Activated T-helper 2 cell treated with anti-CD3 and anti-CD28 coated beads, Interferon-gamma antibody, Interleukin-2, Interleukin-4, amounts not matched to agents 10 μg/mL and 5 μg/mL and 100 μg/mL, durations not matched to agents 14 hours and 24 hours and 36 hours (primary cell): ENCODE results near the gene CPNE7. TPM values are rescaled to one million over a fixed set of nuclear protein-coding genes. Genes with fewer than 3 reads are reported as not detected.

Experiments used
- DNase-seq: peaks from one replicate; pipeline ENCODE4 v3.0.0; 2021; ENCODE audit warnings: low spot score
- H3K27ac Mint-ChIP-seq: one replicate; pipeline ENCODE4 v1.8.0; 2021; ENCODE audit warnings: mixed read lengths
- H3K27me3 Mint-ChIP-seq: one replicate; pipeline ENCODE4 v1.8.0; 2021; ENCODE audit warnings: low read depth, mixed read lengths
- H3K36me3 Mint-ChIP-seq: one replicate; pipeline ENCODE4 v1.8.0; 2021; ENCODE audit warnings: low read depth, mixed read lengths
- H3K4me1 Mint-ChIP-seq: one replicate; pipeline ENCODE4 v1.8.0; 2021; ENCODE audit warnings: low read depth, mixed read lengths
- H3K4me3 Mint-ChIP-seq: one replicate; pipeline ENCODE4 v1.8.0; 2021; ENCODE audit warnings: low read depth, mild to moderate bottlenecking, moderate library complexity, mixed read lengths
- H3K9me3 Mint-ChIP-seq: one replicate; pipeline ENCODE4 v1.8.0; 2021; ENCODE audit warnings: mixed read lengths
- intact Hi-C: fragments of 100-400 bp; cut with micrococcal nuclease; formaldehyde crosslinking; loops from one replicate; pipeline ENCODE4 v1.15.1; 2023
- total RNA-seq: library from RNA; stranded (reverse); gene quantifications from 2 replicates; pipeline ENCODE4 v1.2.3, GENCODE V29; 2022

The CPNE7 gene
- 19.8 and 25.7 TPM in 2 replicates for total RNA-seq

DNA sequence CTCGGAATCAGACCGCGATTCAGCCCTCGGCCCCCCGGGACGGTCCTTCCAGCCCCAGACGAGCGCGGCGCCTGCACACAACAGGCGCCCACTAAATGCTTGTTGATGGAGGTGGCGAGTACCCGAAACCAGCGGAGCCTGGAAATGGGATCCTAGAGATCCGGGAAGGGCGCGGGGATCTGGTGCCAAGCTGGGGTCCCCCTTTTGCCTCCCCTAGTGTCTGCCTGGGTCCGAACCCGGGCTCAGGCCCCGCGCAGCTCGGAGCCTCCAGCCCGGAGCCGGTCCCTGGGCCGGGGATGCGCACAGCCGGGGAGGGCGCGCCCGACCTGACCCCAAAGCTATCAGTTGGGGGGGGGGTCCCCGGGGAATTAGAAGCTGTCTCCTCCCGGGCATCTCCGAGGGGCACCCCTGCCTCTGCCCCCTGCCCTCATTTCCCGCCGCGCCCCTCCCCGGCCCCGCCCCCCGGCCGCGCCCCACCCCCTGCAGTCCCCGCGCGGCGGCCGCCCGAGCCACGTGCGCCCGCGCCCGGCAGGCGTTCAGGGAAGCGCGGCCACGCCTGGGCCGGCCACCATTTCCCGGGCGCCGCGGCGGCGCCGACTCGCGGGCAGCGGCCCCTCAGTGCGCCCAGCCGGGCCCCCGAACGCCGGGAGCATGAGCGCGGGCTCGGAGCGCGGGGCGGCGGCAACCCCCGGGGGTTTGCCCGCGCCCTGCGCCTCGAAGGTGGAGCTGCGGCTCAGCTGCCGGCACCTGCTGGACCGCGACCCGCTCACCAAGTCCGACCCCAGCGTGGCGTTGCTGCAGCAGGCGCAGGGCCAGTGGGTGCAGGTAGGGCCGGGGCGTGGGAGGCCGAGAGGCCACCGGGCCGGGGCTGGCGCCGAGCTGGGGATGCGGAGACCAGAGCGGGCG is at the start of gene CPNE7:
TSS of gene CPNE7 (plus strand) at position 512 of the 906 bp plus-strand sequence. CDS start at position 652, 140 bp downstream.
- peak within 1 kb of the TSS; percentile 49 for H3K4me3 Mint-ChIP-seq
- intact Hi-C loops = loop anchor here (2.0 kb wide), 1 partner anchor 65 kb away; no protein-coding TSS in a partner anchor
- peaks cover 15% of the 10 kb centered on the region for H3K27me3 Mint-ChIP-seq
- no peaks in the 10 kb centered on the region for H3K36me3 Mint-ChIP-seq
- no peak for DNase-seq
- H3K4me1 Mint-ChIP-seq = peaks cover 2% of the 10 kb centered on the region
- no peak within 1 kb of the TSS for H3K27ac Mint-ChIP-seq
- H3K9me3 Mint-ChIP-seq = no peaks in the 10 kb centered on the region

DNA sequence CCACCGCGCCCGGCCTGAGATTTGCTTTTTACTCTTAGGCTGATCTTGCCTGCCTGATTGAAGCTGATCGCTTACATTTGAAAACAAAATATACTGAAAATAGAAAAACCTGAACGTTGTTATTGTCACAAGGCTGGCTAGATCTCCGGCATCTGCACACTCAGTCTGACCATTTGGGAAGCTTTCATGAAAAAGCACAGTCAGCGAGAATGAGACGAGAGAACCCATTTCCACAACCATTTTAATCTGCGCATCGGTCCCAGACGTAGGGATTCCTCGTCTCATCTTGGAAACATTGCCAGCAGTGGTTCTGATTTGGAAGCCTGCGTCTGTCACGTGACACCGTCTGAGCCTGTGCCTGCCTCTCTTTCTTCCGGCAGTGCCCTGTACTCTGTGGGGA is 46.5 kb upstream of the CPNE7 start:
- H3K9me3 Mint-ChIP-seq = no peaks in the 10 kb centered on the region
- H3K36me3 Mint-ChIP-seq = peaks cover 74% of the 10 kb centered on the region
- no peak overlapping the region for H3K27ac Mint-ChIP-seq
- H3K27me3 Mint-ChIP-seq = no peaks in the 10 kb centered on the region
- no peak for DNase-seq
- intact Hi-C loops = no loop called here
- no peak overlapping the region for H3K4me3 Mint-ChIP-seq
- peaks cover 2% of the 10 kb centered on the region for H3K4me1 Mint-ChIP-seq

DNA sequence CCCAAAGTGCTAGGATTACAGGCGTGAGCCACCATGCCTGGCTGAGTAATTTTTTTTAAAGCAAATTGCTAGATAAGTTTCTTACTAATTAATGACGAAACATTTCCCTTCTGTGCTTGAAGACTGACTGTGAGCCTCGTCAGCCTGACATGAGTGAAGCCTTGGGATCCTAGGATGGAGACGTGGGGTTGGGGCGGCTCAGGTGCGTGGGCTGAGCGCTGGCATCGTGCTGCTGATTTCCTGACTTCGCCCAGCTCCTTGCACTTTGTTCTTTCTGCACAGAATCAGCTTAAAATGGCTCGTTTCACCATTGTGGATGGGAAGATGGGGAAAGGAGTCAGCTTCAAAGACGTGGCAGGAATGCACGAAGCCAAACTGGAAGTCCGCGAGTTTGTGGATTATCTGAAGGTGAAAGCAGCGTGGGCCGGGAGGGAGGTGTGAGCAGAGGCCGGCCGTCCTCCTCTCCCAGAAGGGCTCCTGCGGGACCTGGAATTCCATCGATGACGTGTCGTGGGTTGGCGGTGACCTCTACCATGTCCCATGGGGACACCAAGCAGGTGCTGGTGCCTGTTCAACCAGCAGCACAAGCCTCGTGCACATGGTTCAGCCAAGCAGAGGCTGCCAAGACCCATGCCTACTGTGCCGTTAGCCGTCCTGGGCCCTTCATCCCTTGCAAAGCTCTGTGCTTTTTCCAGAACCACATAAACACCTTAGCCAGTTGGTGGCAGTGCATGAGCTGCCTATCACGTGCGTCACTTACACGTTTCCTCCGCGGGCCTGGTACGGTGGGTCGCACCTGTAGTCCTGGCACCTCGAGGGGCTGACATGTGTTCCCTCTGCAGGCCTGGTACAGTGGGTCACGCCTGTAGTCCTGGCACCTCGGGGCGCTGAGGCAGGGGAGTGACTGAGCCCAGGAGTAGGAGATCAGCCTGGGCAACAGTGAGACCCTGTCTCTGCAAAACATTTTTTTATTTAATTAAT is 44.9 kb upstream of the CPNE7 start:
- Mint-ChIP-seq H3K27me3 (no peaks in the 10 kb centered on the region), H3K36me3 (peaks cover 73% of the 10 kb centered on the region), H3K4me1 (peaks cover 14% of the 10 kb centered on the region), H3K9me3 (no peaks in the 10 kb centered on the region), H3K27ac (no peak overlapping the region), H3K4me3 (no peak overlapping the region)
- intact Hi-C loops = no loop called here
- no peak for DNase-seq

DNA sequence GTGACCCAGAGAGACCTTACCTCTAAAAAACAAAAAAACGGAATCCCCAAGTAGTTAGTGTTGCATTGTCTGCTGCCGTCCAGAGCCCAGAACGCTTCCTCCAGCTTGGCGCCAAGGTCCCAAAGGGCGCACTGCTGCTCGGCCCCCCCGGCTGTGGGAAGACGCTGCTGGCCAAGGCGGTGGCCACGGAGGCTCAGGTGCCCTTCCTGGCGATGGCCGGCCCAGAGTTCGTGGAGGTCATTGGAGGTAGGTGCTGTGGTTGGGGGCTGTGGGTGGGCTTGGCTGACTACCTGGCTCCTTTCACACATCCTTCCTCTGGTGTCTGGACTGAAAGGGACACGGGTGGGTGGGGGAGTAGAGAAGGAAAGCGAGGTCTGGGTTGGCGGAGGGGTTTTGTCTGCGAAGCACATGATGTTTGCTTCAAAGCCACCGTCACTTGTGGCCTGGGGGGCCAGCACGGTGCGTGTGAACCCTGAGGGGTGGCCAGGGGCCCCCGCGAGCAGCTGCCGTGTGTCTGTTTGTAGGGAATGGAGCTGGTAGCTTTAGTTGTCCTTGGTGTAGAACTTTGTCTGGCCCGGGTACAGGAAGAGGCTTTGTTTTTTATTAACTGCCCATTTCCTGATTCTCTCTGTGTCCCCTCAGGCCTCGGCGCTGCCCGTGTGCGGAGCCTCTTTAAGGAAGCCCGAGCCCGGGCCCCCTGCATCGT is 43.6 kb upstream of the CPNE7 start:
- Mint-ChIP-seq H3K27me3 (no peaks in the 10 kb centered on the region), H3K9me3 (no peaks in the 10 kb centered on the region), H3K36me3 (peaks cover 67% of the 10 kb centered on the region), H3K4me3 (no peak overlapping the region), H3K4me1 (peaks cover 14% of the 10 kb centered on the region), H3K27ac (no peak overlapping the region)
- intact Hi-C loops = no loop called here
- no peak for DNase-seq

DNA sequence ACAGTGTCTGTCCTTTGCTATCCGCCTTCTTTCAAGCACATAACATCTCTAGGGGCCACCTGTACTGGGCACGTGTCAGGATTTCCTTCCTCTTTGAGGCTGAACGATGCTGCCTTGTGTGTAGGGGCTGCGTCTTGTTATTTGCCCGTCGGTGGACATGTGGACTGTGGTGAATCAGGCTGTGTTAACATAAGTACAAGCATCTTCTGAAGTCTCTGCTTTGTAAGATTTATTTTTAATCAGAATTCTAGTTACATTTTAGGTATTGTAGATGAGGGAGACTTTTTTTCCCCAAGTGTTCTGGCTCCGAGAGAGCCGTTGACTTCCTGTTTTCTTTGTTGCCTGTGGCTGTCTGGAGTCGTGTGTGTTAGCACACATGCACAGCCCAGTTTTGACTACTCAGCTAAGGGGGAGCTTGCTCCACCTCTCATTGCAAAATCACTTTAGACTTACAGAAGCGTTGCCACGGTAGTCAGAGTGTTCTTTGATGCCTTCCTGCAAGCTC is 41.3 kb upstream of the CPNE7 start:
- DNase-seq = no peak
- Mint-ChIP-seq H3K9me3 (no peaks in the 10 kb centered on the region), H3K4me3 (no peak overlapping the region), H3K27ac (peak overlapping the region; percentile 34), H3K36me3 (peaks cover 58% of the 10 kb centered on the region), H3K27me3 (no peaks in the 10 kb centered on the region), H3K4me1 (peaks cover 14% of the 10 kb centered on the region)
- intact Hi-C loops = no loop called here

DNA sequence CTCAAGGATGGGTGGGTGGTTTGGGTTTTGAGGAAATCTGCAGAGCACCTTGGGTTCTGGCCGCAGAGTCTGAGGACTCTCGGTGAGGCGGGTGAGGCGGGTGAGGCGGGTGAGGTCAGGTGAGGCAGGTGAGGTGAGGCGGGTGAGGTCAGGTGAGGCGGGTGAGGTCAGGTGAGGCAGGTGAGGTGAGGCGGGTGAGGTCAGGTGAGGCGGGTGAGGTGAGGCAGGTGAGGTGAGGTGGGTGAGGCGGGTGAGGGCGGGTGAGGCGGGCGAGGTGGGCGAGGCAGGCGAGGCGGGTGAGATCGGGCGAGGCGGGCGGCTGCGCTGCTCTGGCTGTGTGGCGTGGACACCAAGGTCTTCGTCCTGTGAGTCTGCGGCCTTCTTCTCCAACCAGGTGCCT is 39.2 kb upstream of the CPNE7 start:
- Mint-ChIP-seq H3K27ac (no peak overlapping the region), H3K4me1 (peaks cover 18% of the 10 kb centered on the region), H3K9me3 (no peaks in the 10 kb centered on the region), H3K36me3 (peaks cover 61% of the 10 kb centered on the region), H3K4me3 (no peak overlapping the region), H3K27me3 (no peaks in the 10 kb centered on the region)
- DNase-seq = no peak
- intact Hi-C loops = no loop called here

DNA sequence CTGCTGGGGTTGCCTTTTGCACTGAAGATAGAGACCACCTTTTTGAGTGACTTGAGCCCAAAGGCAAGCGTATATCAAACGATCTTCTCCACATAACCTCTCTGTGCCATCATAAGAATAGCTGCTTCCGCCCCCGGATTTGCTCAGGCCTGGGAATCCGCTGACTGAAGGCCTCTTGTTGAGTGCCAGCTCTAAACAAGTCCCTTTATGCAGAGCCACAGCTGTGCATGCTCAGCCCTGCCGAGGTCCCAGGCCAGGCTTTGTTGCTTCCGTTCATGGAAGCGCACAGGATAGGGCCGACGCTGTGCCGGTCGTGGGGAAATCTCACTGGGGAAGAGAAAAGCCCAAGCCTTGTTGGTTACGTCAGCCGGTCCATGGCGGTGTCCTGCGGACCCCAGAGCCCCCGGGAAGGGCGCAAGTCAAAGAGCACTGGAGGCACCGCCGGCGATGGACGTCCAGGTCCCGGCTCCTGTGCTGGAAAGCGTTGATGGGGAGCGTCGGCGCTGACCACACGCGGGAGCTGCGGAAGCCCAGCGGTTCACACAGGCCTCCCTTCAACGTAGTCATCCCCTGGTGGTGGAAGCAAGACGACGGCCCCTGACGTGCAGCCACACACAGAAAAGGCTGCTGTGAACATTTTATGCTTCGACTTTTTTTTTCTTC is 38.5 kb upstream of the CPNE7 start:
- intact Hi-C loops = no loop called here
- Mint-ChIP-seq H3K27me3 (no peaks in the 10 kb centered on the region), H3K27ac (no peak overlapping the region), H3K9me3 (no peaks in the 10 kb centered on the region), H3K36me3 (peaks cover 61% of the 10 kb centered on the region), H3K4me3 (no peak overlapping the region), H3K4me1 (peaks cover 18% of the 10 kb centered on the region)
- DNase-seq = no peak

DNA sequence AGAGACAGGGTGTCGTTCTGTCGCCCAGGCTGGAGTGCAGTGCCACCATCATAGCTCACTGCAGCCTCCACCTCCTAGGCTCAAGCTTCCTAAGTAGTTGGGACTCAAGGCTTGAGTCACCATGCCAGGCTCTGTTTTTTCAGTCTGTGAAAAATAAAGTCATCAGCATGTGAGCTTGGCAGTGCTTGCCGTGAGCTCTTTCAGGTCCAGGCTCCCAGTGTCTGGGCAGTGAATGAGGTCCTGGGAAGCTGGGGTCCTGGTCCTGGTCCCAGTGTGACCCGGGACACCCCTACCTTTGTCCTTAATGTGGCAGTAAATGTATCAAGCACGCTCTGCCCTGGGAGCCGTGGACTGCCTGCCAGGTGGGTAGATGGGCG is 38.0 kb upstream of the CPNE7 start:
- Mint-ChIP-seq H3K36me3 (peaks cover 56% of the 10 kb centered on the region), H3K27me3 (no peaks in the 10 kb centered on the region), H3K4me1 (peaks cover 18% of the 10 kb centered on the region), H3K4me3 (no peak overlapping the region), H3K27ac (no peak overlapping the region), H3K9me3 (no peaks in the 10 kb centered on the region)
- no peak for DNase-seq
- intact Hi-C loops = no loop called here

DNA sequence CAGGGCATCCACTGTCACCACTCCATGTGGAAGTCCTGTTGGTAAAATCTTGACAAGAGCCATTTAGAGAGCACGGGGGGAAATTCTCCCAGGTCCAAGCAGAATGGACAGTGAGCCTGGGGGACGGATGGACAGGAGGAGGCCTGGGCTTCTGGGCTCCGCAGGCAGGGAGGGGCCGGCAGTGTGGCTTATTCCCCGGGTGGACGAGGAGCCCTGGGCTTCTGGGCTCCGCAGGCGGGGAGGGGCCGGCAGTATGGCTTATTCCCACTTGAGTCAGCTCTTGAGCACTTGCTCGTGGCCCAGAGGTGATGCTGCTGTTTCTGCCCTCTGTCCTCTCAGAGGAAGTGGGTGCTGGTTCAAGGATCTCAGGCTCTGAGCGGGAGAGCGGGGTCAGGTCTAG is 37.3 kb upstream of the CPNE7 start:
- Mint-ChIP-seq H3K9me3 (no peaks in the 10 kb centered on the region), H3K4me3 (no peak overlapping the region), H3K27ac (no peak overlapping the region), H3K4me1 (peaks cover 18% of the 10 kb centered on the region), H3K36me3 (peaks cover 54% of the 10 kb centered on the region), H3K27me3 (no peaks in the 10 kb centered on the region)
- intact Hi-C loops = no loop called here
- DNase-seq = no peak

DNA sequence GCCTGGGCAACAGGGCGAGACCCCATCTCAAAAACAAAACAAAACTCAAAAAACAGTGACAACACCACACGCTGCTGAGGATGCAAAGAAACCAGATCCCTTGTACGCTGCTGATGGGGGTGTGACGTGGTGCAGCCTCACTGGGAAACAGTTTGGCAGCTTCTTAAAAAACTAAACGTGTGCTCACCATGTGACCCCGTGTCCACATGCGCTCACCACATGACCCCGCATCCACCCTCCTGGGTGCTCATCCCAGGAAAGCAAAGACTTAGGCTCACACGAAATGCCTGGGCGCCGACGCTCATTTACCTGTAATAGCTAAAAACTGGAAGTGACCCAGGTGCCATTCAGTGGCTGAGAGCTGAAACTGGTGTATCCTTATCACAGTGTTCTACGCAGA is 35.0 kb upstream of the CPNE7 start:
- H3K4me3 Mint-ChIP-seq = no peak overlapping the region
- DNase-seq = no peak
- peaks cover 31% of the 10 kb centered on the region for H3K36me3 Mint-ChIP-seq
- no peaks in the 10 kb centered on the region for H3K27me3 Mint-ChIP-seq
- H3K27ac Mint-ChIP-seq = no peak overlapping the region
- peaks cover 5% of the 10 kb centered on the region for H3K4me1 Mint-ChIP-seq
- no peaks in the 10 kb centered on the region for H3K9me3 Mint-ChIP-seq
- intact Hi-C loops = no loop called here

DNA sequence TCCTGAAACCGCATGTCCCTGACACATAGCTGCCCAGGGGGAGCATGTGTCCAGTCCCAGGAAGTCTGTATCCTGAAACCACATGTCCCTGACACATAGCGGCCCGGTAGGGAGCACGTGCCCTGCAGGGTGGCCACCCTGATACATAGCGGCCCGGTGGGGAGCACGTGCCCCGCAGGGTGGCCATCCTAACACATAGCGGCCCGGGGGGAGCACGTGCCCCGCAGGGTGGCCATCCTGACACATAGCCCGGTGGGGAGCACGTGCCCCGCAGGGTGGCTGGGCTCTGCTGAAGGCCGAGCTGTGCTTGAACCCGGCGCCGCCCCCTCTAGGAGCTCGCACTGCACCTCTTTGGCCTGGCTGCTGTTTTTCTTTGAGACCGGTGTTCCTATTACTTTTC is 33.8 kb upstream of the CPNE7 start:
- H3K27me3 Mint-ChIP-seq = no peaks in the 10 kb centered on the region
- H3K4me3 Mint-ChIP-seq = no peak overlapping the region
- H3K4me1 Mint-ChIP-seq = peaks cover 5% of the 10 kb centered on the region
- intact Hi-C loops = no loop called here
- H3K36me3 Mint-ChIP-seq = peaks cover 29% of the 10 kb centered on the region
- no peak for DNase-seq
- no peak overlapping the region for H3K27ac Mint-ChIP-seq
- H3K9me3 Mint-ChIP-seq = no peaks in the 10 kb centered on the region

DNA sequence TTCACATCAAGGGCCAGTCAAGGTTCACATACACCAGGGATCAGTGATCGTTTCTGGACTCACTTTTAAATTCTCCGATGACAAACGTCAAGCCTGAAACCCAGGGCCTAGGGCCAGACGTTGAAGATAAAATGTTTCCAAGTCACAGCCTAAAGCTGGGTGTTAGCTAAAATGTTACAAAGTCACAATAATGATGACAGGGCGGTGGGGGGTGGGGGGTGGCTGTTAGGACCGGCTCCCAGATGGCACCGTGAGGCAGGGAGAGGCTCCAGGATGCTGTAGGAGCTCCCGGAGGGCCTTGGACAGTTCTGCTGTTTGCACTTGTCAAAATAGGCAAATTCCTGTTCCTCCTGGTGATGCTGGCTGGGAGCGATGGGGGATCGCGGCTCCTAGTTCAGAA is 31.4 kb upstream of the CPNE7 start:
- Mint-ChIP-seq H3K27me3 (no peaks in the 10 kb centered on the region), H3K4me1 (peaks cover 7% of the 10 kb centered on the region)

More for the DNA sequence above, 31.4 kb upstream of the CPNE7 start:
- H3K27ac Mint-ChIP-seq = no peak overlapping the region
- no peaks in the 10 kb centered on the region for H3K9me3 Mint-ChIP-seq
- intact Hi-C loops = no loop called here
- no peak overlapping the region for H3K4me3 Mint-ChIP-seq
- DNase-seq = no peak
- peaks cover 30% of the 10 kb centered on the region for H3K36me3 Mint-ChIP-seq
